ENCODE data around the gene SRSF4. TPM values are rescaled to one million over a fixed set of nuclear protein-coding genes. Genes with fewer than 3 reads are reported as not detected.
A peak's percentile ranks its signal among the peaks of the same experiment; 100 is the strongest.

The SRSF4 gene
- total RNA-seq, result 67.8 TPM

DNA sequence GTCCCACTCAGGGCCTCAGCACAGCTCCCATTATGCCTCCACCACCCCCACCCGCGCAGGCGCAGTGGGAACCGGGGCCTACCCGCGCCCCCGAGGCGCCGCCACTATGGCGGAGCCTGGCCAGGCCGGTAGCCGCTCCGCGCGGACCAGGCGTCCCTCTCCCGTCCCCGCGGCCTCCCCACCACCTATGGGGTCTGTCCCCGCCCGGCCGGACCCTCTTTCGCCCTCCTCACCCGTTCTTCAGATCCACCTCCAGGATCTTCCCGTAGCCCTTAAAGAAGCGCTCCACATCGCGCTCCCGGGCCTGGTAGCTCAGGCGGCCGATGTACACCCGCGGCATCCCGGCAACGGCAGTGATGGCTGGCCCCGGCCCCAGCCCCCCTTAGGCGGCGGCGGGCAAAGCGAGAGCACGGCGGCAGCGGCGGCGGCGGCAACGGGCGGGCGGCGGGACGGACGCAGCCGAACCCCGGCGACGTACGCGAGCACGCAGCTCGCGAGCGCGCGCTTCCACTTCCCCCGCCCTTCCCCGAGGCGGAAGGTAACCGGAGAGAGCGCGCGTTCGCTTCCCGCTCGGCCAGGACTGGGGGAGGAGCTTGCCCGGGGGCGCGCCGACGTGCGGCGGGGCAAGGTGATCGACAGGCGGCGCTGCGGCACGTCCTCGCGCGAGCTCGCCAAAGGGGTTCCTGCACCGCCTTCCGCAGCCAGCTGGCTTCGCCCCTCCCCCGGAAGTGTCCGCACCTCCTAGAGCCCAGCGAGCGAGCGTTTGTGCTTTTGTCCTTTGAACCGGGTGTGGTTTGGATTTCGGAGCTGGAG is at the start of gene SRSF4:
Gene SRSF4, minus strand, starts transcription at position 488 of the 813 bp plus-strand sequence. Its CDS starts 148 bp downstream, at position 340.
- Histone ChIP-seq H3K36me3 (peaks cover 0 to 8% of the 10 kb centered on the region in 2 donors), H3K4me1 (peaks cover 51% of the 10 kb centered on the region), H3K27ac (peak within 1 kb of the TSS; percentile 99), H3K4me3 (peak within 1 kb of the TSS; percentile 80 to 99), H3K27me3 (no peaks in the 10 kb centered on the region), H3K9me3 (no peaks in the 10 kb centered on the region)
- DNase-seq (ENCODE audit: extremely low spot score in 2 of 2), result peak; percentile 98
- TF ChIP-seq POLR2AphosphoS5 (IDR thresholded peaks at IDR 0.05; ENCODE audit: insufficient read depth in 1 of 2, low read depth in 1 of 2) (peak; percentile 81 to 88), POLR2A (IDR thresholded peaks at IDR 0.05) (peak in 1 of 2 donors; percentile 94)
- TF ChIP-seq, protein P1, sequence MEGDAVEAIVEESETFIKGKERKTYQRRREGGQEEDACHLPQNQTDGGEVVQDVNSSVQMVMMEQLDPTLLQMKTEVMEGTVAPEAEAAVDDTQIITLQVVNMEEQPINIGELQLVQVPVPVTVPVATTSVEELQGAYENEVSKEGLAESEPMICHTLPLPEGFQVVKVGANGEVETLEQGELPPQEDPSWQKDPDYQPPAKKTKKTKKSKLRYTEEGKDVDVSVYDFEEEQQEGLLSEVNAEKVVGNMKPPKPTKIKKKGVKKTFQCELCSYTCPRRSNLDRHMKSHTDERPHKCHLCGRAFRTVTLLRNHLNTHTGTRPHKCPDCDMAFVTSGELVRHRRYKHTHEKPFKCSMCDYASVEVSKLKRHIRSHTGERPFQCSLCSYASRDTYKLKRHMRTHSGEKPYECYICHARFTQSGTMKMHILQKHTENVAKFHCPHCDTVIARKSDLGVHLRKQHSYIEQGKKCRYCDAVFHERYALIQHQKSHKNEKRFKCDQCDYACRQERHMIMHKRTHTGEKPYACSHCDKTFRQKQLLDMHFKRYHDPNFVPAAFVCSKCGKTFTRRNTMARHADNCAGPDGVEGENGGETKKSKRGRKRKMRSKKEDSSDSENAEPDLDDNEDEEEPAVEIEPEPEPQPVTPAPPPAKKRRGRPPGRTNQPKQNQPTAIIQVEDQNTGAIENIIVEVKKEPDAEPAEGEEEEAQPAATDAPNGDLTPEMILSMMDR (IDR thresholded peaks at IDR 0.05), result peak; percentile 45 to 54 (median 52)
- intact Hi-C loops (cut with DNase I), result loop anchor here (2.0 to 5.0 kb wide), 2 partner anchors 59 to 294 kb away; partner anchors contain the start of gene TMEM200B

DNA sequence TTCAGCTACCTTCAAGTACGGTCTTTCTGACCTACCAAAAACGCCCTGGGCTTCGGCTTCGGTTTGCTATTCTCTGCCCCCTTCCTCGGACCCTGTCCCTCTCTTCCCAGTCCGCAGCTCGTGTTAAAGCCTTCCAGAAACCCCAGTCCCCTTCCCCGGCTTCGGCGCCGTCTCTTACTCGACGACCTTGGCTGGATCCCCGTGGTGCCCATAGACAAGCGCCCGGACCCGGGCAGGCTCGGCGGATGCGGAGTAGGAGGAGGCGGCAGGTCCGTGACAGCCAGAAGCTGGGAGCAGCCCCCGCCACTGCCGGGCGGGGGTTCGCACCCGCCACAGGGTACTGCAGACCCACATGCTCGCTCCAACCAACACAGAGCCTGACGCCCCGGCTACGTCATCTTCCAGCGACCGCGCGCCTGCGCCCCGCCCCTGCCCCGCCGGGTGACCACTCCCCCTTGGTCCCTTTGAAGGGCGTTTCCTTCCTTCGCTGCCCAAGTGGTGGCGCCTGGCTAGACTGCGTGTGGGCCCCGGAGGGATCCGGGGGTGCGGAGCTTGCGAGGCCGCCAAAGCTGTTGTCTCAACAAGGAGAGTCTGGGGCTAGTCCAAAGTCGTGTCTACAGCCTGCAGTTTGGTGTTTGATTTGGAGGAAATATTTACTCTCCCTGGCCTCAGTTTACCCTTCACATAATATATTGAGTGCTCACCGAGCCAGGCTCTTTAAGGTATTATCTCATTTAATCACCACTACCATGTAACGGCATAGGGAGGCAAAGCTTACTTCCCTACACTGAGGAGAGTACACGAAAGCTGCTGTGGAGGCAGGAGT is 49.1 kb upstream of the SRSF4 start, which contains the start of gene MECR:
Gene MECR, minus strand, starts transcription at position 382 of the 826 bp plus-strand sequence. Its CDS starts 28 bp downstream, at position 354.
- H3K36me3 ChIP-seq, result no peaks in the 10 kb centered on the region
- H3K4me3 ChIP-seq, result peak within 1 kb of the TSS; percentile 44 to 93
- no peaks in the 10 kb centered on the region for H3K27me3 ChIP-seq
- peaks cover 10% of the 10 kb centered on the region for H3K4me1 ChIP-seq
- H3K9me3 ChIP-seq, result no peaks in the 10 kb centered on the region
- TF ChIP-seq, protein P1 (IDR thresholded peaks at IDR 0.05), result peak in 1 of 3 experiments; percentile 25
- TF ChIP-seq POLR2A (IDR thresholded peaks at IDR 0.05), result no peak
- TF ChIP-seq POLR2AphosphoS5 (IDR thresholded peaks at IDR 0.05; ENCODE audit: insufficient read depth in 1 of 2, low read depth in 1 of 2), result peak; percentile 85 to 93
- peak in 1 of 2 donors; percentile 95 for DNase-seq (ENCODE audit: extremely low spot score in 2 of 2)
- H3K27ac ChIP-seq, result peak within 1 kb of the TSS; percentile 74
- intact Hi-C loops (cut with DNase I), result no loop called here

DNA sequence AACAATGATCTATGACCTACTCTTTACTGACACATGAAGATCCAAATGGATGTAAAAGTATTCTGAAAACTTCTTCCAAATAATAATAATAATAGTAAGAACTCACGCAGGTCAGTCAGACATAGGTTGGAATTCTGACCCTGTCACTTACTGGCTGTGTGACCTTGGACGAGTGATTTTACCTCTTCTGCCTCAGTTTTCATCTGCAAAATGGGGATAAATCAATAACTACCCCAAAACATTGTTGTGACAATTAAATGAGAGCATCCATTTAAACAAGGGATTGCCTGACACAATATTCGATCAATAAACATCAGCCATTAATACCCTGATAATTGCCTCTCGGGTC is 48.5 kb upstream of the SRSF4 start:
- TF ChIP-seq POLR2AphosphoS5 (IDR thresholded peaks at IDR 0.05; ENCODE audit: insufficient read depth in 1 of 2, low read depth in 1 of 2) (no peak), POLR2A (IDR thresholded peaks at IDR 0.05) (no peak)
- TF ChIP-seq, protein P1 (IDR thresholded peaks at IDR 0.05), result no peak
- Histone ChIP-seq H3K27ac (peak overlapping the region; percentile 74), H3K27me3 (no peaks in the 10 kb centered on the region), H3K4me3 (peak overlapping the region; percentile 44 to 93), H3K9me3 (no peaks in the 10 kb centered on the region), H3K4me1 (peaks cover 9% of the 10 kb centered on the region), H3K36me3 (no peaks in the 10 kb centered on the region)
- intact Hi-C loops (cut with DNase I), result no loop called here
- DNase-seq (ENCODE audit: extremely low spot score in 2 of 2), result no peak

DNA sequence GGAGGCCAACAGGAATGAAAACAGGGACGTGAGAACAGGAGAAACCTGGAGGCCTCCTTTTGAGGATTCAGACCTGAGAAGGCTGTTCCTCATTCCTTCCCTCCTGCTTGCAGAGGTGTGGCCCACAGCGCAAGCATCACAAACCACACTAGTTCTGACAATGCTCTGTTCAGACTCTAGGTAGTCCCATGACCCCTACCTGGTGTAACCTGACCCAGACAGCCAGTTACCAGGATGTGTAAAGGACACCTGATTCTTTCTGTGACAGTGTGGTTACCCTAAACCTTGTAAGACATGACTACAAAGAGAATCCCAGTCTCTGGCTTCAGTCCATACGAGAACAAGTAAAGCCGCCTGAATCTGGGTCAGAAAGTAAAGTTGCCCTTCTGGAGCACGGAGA is 45.8 kb upstream of the SRSF4 start:
- Histone ChIP-seq H3K4me3 (no peak overlapping the region), H3K27ac (no peak overlapping the region), H3K36me3 (no peaks in the 10 kb centered on the region), H3K27me3 (no peaks in the 10 kb centered on the region), H3K4me1 (peaks cover 9% of the 10 kb centered on the region), H3K9me3 (no peaks in the 10 kb centered on the region)
- TF ChIP-seq POLR2A (IDR thresholded peaks at IDR 0.05) (no peak), POLR2AphosphoS5 (IDR thresholded peaks at IDR 0.05; ENCODE audit: insufficient read depth in 1 of 2, low read depth in 1 of 2) (no peak)
- TF ChIP-seq, protein P1 (IDR thresholded peaks at IDR 0.05), result no peak
- no peak for DNase-seq (ENCODE audit: extremely low spot score in 2 of 2)
- intact Hi-C loops (cut with DNase I), result no loop called here

All from vagina (tissue), 2 donors.